ENCODE measurements around the gene CFAP221.
"Not testable (repeated sequence)": the region's sequence is repeated elsewhere in the genome, so short reads cannot be mapped to it uniquely, and the experiment has no call there.

The CFAP221 gene

DNA sequence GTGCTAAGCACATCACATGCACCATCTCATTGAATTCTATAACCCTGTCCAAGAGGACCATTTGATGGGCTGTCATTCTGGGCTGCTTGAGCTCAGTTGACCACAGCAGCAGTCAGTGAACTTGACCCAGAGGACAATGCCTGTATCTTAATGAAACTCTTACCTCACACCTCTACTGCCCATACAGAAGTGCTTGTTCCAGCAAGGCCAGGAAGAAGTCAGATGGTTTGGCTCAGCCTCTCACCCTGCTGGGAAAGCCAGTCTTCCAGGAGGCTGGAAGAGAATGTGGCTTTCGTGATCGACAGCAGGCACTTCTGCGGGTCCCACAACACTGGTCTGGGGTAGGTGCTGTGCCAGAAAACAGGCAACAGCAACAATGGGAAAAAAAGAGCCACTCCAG, 47.3 kb downstream of the CFAP221 start:
- no peak for DNase-seq

DNA sequence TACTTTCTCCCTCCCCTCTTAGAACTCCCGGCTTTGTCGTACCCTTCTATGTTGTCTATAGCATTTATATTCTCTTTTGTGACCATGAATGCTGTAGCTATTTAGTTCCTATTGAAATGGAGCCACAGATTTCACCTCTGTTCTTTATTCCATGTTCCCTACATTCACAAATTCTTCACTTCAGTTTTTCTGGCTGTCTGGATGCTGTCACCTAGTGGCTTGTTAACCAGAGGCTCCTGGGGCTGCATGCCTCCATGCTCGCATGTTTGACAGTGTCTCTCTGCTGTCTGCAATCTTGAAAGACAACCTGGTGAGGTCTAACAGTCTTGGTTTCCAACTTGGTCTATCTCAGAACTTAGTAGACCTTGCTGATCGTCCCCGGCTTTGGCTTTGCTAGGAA, 48.2 kb downstream of the CFAP221 start:
- no peak for DNase-seq

GRCh38 chr2:119596638-119597037, 52.4 kb downstream of the CFAP221 start:
- no peak for DNase-seq

GRCh38 chr2:119598596-119599263, 54.5 kb downstream of the CFAP221 start:
- DNase-seq: no peak

GRCh38 chr2:119599384-119599783, 55.1 kb downstream of the CFAP221 start:
- DNase-seq: no peak

GRCh38 chr2:119605096-119605495, 60.8 kb downstream of the CFAP221 start:
- no peak for DNase-seq

GRCh38 chr2:119606674-119607073, 62.4 kb downstream of the CFAP221 start:
- no peak for DNase-seq

DNA sequence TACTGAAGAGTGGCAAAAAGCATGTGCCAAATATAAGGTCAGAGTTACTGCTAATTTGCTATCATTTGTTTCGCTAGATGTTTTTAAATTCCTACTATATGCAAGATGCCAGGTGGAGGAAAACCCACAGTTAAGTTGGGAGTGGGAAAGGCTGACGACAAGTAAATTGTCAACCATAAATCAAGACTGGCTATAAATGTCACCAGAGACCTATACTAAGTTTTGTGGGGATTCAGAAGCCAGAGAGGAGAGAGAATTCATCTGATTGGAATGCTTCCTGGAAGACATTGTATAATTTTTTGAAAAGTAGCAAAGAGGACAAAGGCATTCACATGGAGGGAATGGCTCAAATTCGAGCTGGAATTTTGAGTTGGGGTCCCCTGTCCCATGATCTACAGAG, 64.3 kb downstream of the CFAP221 start:
- DNase-seq: no peak

DNA sequence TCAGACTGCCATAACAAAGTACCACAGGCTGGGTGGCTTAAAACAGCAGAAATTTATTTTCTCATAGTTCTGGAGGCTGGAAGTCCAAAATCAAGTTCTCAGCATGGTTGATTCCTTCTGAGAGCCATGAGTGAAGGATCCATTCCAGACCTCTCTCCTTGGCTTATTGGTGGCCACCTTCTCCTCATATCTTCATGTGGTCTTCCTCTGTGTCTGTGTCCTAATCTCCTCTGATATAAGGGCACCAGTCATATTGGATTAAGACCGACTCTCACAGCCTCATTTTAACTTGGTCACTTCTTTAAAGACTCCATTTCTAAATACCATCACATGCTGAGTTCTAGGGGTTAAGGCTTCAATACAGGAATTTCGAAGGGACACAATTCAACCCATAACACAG, 65.1 kb downstream of the CFAP221 start:
- no peak for DNase-seq

- not testable (repeated sequence) for DNase-seq
Measured at GRCh38 chr2:119614140-119614539, 69.9 kb downstream of the CFAP221 start.

GRCh38 chr2:119616421-119616820, 72.2 kb downstream of the CFAP221 start:
- DNase-seq: no peak

DNA sequence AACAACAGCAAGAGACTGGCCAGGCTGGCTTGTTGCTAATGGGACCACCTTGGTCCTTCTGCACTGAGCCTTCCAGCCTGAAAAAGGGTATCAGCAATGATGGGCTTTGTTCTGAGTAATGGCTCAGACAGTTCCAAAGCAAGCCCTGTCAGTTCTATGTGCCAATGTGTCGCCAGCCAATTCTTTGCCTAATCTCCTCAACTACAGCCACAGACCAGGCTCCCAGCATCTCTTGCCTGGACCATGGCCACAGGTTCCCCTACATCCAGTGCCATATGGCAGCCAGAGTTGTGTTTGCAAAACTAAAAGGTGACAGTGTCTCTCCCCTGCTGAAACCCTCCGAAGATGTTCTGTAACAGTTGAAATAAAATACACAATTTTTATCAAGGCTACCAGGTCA, 73.2 kb downstream of the CFAP221 start:
- DNase-seq: no peak

GRCh38 chr2:119618725-119619124, 74.5 kb downstream of the CFAP221 start:
- not testable (repeated sequence) for DNase-seq

GRCh38 chr2:119625226-119625625, 81.0 kb downstream of the CFAP221 start:
- DNase-seq: no peak

DNA sequence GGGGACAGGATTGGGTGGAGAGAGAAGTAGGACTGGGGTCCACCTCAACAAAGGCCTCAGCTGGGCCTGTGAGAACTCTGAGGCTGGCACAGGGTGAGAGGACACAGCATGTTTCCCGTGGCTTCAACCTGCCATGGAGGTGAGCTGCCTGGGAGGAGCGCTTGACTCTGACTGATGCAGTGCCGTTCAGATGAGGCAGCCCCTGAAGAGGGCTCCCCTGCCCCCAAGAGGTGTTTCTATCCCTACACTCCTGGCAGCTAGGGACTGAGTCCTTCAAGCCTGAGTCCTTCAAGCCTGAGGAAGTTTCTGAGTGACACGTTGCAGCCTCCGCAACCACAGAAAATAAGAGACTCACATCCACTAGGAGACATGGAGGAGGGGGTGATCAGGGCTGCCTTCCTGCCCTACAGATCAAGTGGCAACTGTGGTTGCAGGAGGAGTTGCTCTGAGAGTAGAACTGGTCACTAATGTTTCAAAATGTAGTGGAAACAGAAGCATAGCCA, 85.1 kb downstream of the CFAP221 start:
- no peak for DNase-seq

DNA sequence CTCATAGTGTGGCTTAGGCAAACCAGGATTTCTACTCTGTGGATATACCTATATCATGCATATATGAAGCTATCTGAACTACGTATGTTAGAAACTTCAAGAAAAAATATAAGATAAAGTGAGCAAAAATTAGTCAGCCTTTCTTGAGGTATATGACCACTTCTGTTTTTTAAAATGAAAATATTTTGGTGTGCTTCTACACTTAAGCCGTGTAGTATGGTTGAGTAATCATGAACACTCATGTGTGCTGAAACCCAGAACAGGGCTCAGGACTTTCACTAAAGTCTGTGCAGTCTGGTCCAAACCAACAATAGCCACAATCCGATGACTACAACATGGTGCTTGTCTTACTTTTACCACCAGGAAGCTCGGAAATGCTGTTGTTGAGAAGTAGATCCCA, 85.9 kb downstream of the CFAP221 start:
- no peak for DNase-seq

GRCh38 chr2:119637371-119637770, 93.1 kb downstream of the CFAP221 start:
- DNase-seq: no peak

GRCh38 chr2:119638246-119638645, 94.0 kb downstream of the CFAP221 start:
- no peak for DNase-seq

DNA sequence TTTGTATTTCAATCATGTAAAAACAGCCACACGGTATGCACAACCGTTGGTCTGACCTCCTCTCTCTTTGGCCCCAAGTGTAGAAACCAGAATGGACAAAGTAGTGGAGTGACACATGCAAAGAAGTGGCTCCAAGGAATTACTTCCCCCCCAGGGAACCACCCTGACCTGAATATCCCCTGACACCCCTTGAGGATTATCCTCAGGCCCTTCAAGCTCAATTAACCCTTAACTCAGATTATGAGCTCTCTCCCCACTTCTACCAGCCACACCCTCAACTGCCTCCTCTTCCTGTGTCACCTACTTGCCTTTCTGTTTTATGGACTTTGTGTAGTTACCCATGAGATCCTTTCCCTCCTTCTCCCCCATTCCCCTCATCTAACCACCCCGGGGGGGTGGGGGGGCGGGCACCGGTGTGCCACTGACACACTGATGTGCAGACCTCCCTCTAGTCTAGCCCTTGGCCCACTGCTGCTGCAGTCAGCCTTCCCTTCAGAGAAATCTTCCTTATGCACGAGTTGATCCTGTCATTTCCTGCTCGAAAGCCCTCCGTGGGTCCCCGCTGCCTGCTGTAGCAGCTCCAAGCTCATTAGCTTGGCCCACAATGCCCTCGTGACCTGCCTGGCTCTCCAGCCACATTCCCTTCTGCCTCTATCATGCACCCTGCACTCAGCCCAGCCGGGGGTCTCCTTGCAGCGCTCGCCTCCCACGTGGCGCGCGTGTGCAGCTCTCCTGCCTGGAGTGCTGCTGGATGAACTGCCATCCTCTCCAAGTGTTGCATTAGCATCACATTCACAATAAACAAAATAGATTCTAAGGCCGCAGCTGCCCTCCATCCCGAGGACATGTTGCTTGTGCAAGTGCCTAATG, 94.7 kb downstream of the CFAP221 start:
- no peak for DNase-seq

- peak; percentile 70 for DNase-seq
Measured at GRCh38 chr2:119641562-119642258, 97.5 kb downstream of the CFAP221 start.

- no peak for DNase-seq
Measured at GRCh38 chr2:119644186-119644585, 99.9 kb downstream of the CFAP221 start.

- DNase-seq: no peak
Measured at GRCh38 chr2:119645173-119645855, 101.1 kb downstream of the CFAP221 start.

- no peak for DNase-seq
Measured at GRCh38 chr2:119646149-119646548, 101.9 kb downstream of the CFAP221 start.
